Measurements from ENCODE around the gene APEX1.

APEX1 gene

GRCh38 chr14:20412876-20413743 is 41.9 kb upstream of the APEX1 start, which contains the start of gene TEP1:
TSS of gene TEP1 (minus strand) at chr14:20413501. CDS start at chr14:20408439, 5,062 bp downstream.
- Histone ChIP-seq H3K27me3 (ENCODE audit: low read depth, low read length) (no peaks in the 10 kb centered on the region), H2AFZ (ENCODE audit: low read depth, low read length) (peak within 1 kb of the TSS; percentile 15), H3K36me3 (replicated peaks; ENCODE audit: low read depth, low read length) (peaks cover 5% of the 10 kb centered on the region), H4K20me1 (ENCODE audit: insufficient read depth, low read length) (peaks cover 7% of the 10 kb centered on the region), H3K4me3 (ENCODE audit: low read length) (peak within 1 kb of the TSS; percentile 80), H3K4me1 (ENCODE audit: low read length) (peaks cover 26% of the 10 kb centered on the region), H3K27ac (ENCODE audit: low read length) (peak within 1 kb of the TSS; percentile 79), H3K9ac (ENCODE audit: low read length) (peak within 1 kb of the TSS; percentile 90), H3K4me2 (ENCODE audit: low read length) (peak within 1 kb of the TSS; percentile 88), H3K79me2 (ENCODE audit: low read length) (peaks cover 44% of the 10 kb centered on the region), H3K9me3 (ENCODE audit: insufficient read depth, low read length) (no peaks in the 10 kb centered on the region)
- TF ChIP-seq CTCF (IDR thresholded peaks at IDR 0.05; ENCODE audit: low read depth, low read length), result no peak

GRCh38 chr14:20413744-20414082 is 41.3 kb upstream of the APEX1 start:
- H3K9me3 ChIP-seq (ENCODE audit: insufficient read depth, low read length), result no peaks in the 10 kb centered on the region
- H3K27ac ChIP-seq (ENCODE audit: low read length), result peak overlapping the region; percentile 79
- H3K79me2 ChIP-seq (ENCODE audit: low read length), result peaks cover 42% of the 10 kb centered on the region
- no peak for TF ChIP-seq EZH2phosphoT487 (IDR thresholded peaks at IDR 0.05; ENCODE audit: low read depth)
- TF ChIP-seq CTCF (IDR thresholded peaks at IDR 0.05; ENCODE audit: low read depth, low read length), result no peak
- H3K27me3 ChIP-seq (ENCODE audit: low read depth, low read length), result no peaks in the 10 kb centered on the region
- peaks cover 5% of the 10 kb centered on the region for H3K36me3 ChIP-seq (replicated peaks; ENCODE audit: low read depth, low read length)
- H3K4me1 ChIP-seq (ENCODE audit: low read length), result peaks cover 26% of the 10 kb centered on the region
- H3K9ac ChIP-seq (ENCODE audit: low read length), result peak overlapping the region; percentile 90
- H3K4me3 ChIP-seq (ENCODE audit: low read length), result peak overlapping the region; percentile 80
- H4K20me1 ChIP-seq (ENCODE audit: insufficient read depth, low read length), result peaks cover 7% of the 10 kb centered on the region
- peak overlapping the region; percentile 15; the same call in 1 of the 2 replicates for H2AFZ ChIP-seq (ENCODE audit: low read depth, low read length)
- peak overlapping the region; percentile 88 for H3K4me2 ChIP-seq (ENCODE audit: low read length)

- Histone ChIP-seq H3K9ac (ENCODE audit: low read length) (peak overlapping the region; percentile 51), H3K4me3 (ENCODE audit: low read length) (peak overlapping the region; percentile 43; the same call in 1 of the 2 replicates), H3K4me2 (ENCODE audit: low read length) (peak overlapping the region; percentile 71)
Measured at GRCh38 chr14:20415782-20416206, 39.2 kb upstream of the APEX1 start.

More at GRCh38 chr14:20415782-20416206, 39.2 kb upstream of the APEX1 start:
- no peaks in the 10 kb centered on the region for H3K27me3 ChIP-seq (ENCODE audit: low read depth, low read length)
- H3K27ac ChIP-seq (ENCODE audit: low read length), result peak overlapping the region; percentile 26; the same call in 1 of the 2 replicates
- peaks cover 5% of the 10 kb centered on the region for H3K36me3 ChIP-seq (replicated peaks; ENCODE audit: low read depth, low read length)
- H3K79me2 ChIP-seq (ENCODE audit: low read length), result peaks cover 32% of the 10 kb centered on the region
- no peaks in the 10 kb centered on the region for H4K20me1 ChIP-seq (ENCODE audit: insufficient read depth, low read length)
- peak overlapping the region; percentile 70 for H2AFZ ChIP-seq (ENCODE audit: low read depth, low read length)
- no peak for TF ChIP-seq EZH2phosphoT487 (IDR thresholded peaks at IDR 0.05; ENCODE audit: low read depth)
- peak; percentile 77 for TF ChIP-seq CTCF (IDR thresholded peaks at IDR 0.05; ENCODE audit: low read depth, low read length)
- H3K4me1 ChIP-seq (ENCODE audit: low read length), result peaks cover 26% of the 10 kb centered on the region
- no peaks in the 10 kb centered on the region for H3K9me3 ChIP-seq (ENCODE audit: insufficient read depth, low read length)
